GM12801 (cell line): Measurements from ENCODE around the gene FOXO3.

ENCODE experiments used
- CTCF ChIP-seq: IDR thresholded peaks from one replicate; pipeline ENCODE4 v1.5.1; 2011; ENCODE audit warnings: control low read depth; ENCODE audit not compliant: insufficient read length; ENCODE audit errors: extremely low read depth

Gene FOXO3

GRCh38 chr6:108570517-108570916, 9.8 kb downstream of the FOXO3 start:
- no peak for TF ChIP-seq CTCF

- no peak for TF ChIP-seq CTCF
Observed at GRCh38 chr6:108574457-108575141, 13.9 kb downstream of the FOXO3 start.

GRCh38 chr6:108575905-108576494, 15.3 kb downstream of the FOXO3 start:
- TF ChIP-seq CTCF, result no peak

GRCh38 chr6:108576709-108577108, 16.0 kb downstream of the FOXO3 start:
- no peak for TF ChIP-seq CTCF

GRCh38 chr6:108578166-108578565, 17.4 kb downstream of the FOXO3 start:
- TF ChIP-seq CTCF, result no peak

- no peak for TF ChIP-seq CTCF
Observed at GRCh38 chr6:108578595-108579327, 18.0 kb downstream of the FOXO3 start.

- TF ChIP-seq CTCF, result no peak
Observed at GRCh38 chr6:108579328-108579721, 18.6 kb downstream of the FOXO3 start.
